ENCODE measurements around the gene EMX2.
"Not testable (repeated sequence)": the region's sequence is repeated elsewhere in the genome, so short reads cannot be mapped to it uniquely, and the experiment has no call there.

The EMX2 gene

GRCh38 chr10:117504562-117504961 is 38.0 kb upstream of the EMX2 start:
- Histone ChIP-seq H3K9me3 (ENCODE audit: insufficient read depth, low read length) (no peaks in the 10 kb centered on the region), H3K79me2 (ENCODE audit: insufficient read depth, low read length) (no peaks in the 10 kb centered on the region), H3K4me2 (ENCODE audit: low read depth, low read length, poor library complexity, severe bottlenecking) (no peak overlapping the region), H3K27ac (ENCODE audit: low read depth, low read length) (no peak overlapping the region), H2AFZ (ENCODE audit: low read depth, low read length, severe bottlenecking) (no peak overlapping the region), H3K36me3 (ENCODE audit: low read length) (no peaks in the 10 kb centered on the region), H3K27me3 (ENCODE audit: low read length) (no peaks in the 10 kb centered on the region), H3F3A (ENCODE audit: insufficient read depth) (no peaks in the 10 kb centered on the region), H4K20me1 (ENCODE audit: low read depth, low read length) (no peaks in the 10 kb centered on the region), H3K4me3 (ENCODE audit: insufficient read depth, low read length, poor library complexity, severe bottlenecking) (no peak overlapping the region), H3K9ac (ENCODE audit: low read length) (no peak overlapping the region), H3K9me2 (replicated peaks; ENCODE audit: insufficient read depth, low read length) (no peaks in the 10 kb centered on the region)
- TF ChIP-seq CTCF (IDR thresholded peaks at IDR 0.05; ENCODE audit: insufficient read depth, low read length, poor library complexity, severe bottlenecking) (no peak), EZH2phosphoT487 (conservative IDR thresholded peaks at IDR 0.05; ENCODE audit: low read length) (no peak)

- H3K79me2 ChIP-seq (ENCODE audit: insufficient read depth, low read length); H3K9me3 ChIP-seq (ENCODE audit: insufficient read depth, low read length); H3K9ac ChIP-seq (ENCODE audit: low read length); H3F3A ChIP-seq (ENCODE audit: insufficient read depth); H3K4me2 ChIP-seq (ENCODE audit: low read depth, low read length, poor library complexity, severe bottlenecking); H2AFZ ChIP-seq (ENCODE audit: low read depth, low read length, severe bottlenecking); H4K20me1 ChIP-seq (ENCODE audit: low read depth, low read length); H3K9me2 ChIP-seq (replicated peaks; ENCODE audit: insufficient read depth, low read length); H3K36me3 ChIP-seq (ENCODE audit: low read length); H3K27me3 ChIP-seq (ENCODE audit: low read length); H3K4me3 ChIP-seq (ENCODE audit: insufficient read depth, low read length, poor library complexity, severe bottlenecking); H3K27ac ChIP-seq (ENCODE audit: low read depth, low read length): not testable (repeated sequence)
These were observed 35.5 kb upstream of the EMX2 start for GRCh38 chr10:117507081-117507480.

GRCh38 chr10:117509573-117509972 is 33.0 kb upstream of the EMX2 start:
- Histone ChIP-seq H3K79me2 (ENCODE audit: insufficient read depth, low read length) (no peaks in the 10 kb centered on the region), H3K9me3 (ENCODE audit: insufficient read depth, low read length) (no peaks in the 10 kb centered on the region), H3K9me2 (replicated peaks; ENCODE audit: insufficient read depth, low read length) (no peaks in the 10 kb centered on the region), H2AFZ (ENCODE audit: low read depth, low read length, severe bottlenecking) (no peak overlapping the region), H3K27me3 (ENCODE audit: low read length) (no peaks in the 10 kb centered on the region), H3K4me3 (ENCODE audit: insufficient read depth, low read length, poor library complexity, severe bottlenecking) (no peak overlapping the region), H3K36me3 (ENCODE audit: low read length) (no peaks in the 10 kb centered on the region), H3K4me2 (ENCODE audit: low read depth, low read length, poor library complexity, severe bottlenecking) (no peak overlapping the region), H4K20me1 (ENCODE audit: low read depth, low read length) (no peaks in the 10 kb centered on the region), H3K27ac (ENCODE audit: low read depth, low read length) (no peak overlapping the region), H3F3A (ENCODE audit: insufficient read depth) (no peaks in the 10 kb centered on the region), H3K9ac (ENCODE audit: low read length) (no peak overlapping the region)
- no peak for TF ChIP-seq EZH2phosphoT487 (conservative IDR thresholded peaks at IDR 0.05; ENCODE audit: low read length)
- no peak for TF ChIP-seq CTCF (IDR thresholded peaks at IDR 0.05; ENCODE audit: insufficient read depth, low read length, poor library complexity, severe bottlenecking)

GRCh38 chr10:117511601-117512390 is 30.8 kb upstream of the EMX2 start:
- H3K4me3 ChIP-seq (ENCODE audit: insufficient read depth, low read length, poor library complexity, severe bottlenecking): no peak overlapping the region
- no peak overlapping the region for H3K9ac ChIP-seq (ENCODE audit: low read length)
- no peaks in the 10 kb centered on the region for H3K27me3 ChIP-seq (ENCODE audit: low read length)
- no peaks in the 10 kb centered on the region for H3K36me3 ChIP-seq (ENCODE audit: low read length)
- H4K20me1 ChIP-seq (ENCODE audit: low read depth, low read length): no peaks in the 10 kb centered on the region
- no peaks in the 10 kb centered on the region for H3K9me2 ChIP-seq (replicated peaks; ENCODE audit: insufficient read depth, low read length)
- no peak overlapping the region for H3K4me2 ChIP-seq (ENCODE audit: low read depth, low read length, poor library complexity, severe bottlenecking)
- H3K79me2 ChIP-seq (ENCODE audit: insufficient read depth, low read length): no peaks in the 10 kb centered on the region
- TF ChIP-seq EZH2phosphoT487 (conservative IDR thresholded peaks at IDR 0.05; ENCODE audit: low read length) (no peak), CTCF (IDR thresholded peaks at IDR 0.05; ENCODE audit: insufficient read depth, low read length, poor library complexity, severe bottlenecking) (no peak)
- no peaks in the 10 kb centered on the region for H3K9me3 ChIP-seq (ENCODE audit: insufficient read depth, low read length)
- no peaks in the 10 kb centered on the region for H3F3A ChIP-seq (ENCODE audit: insufficient read depth)
- H2AFZ ChIP-seq (ENCODE audit: low read depth, low read length, severe bottlenecking): no peak overlapping the region
- no peak overlapping the region for H3K27ac ChIP-seq (ENCODE audit: low read depth, low read length)
